ENCODE measurements around the gene PIP5K1B. TPM values are rescaled to one million over a fixed set of nuclear protein-coding genes. Genes with fewer than 3 reads are reported as not detected.

PIP5K1B gene
- total RNA-seq, 1 experiment from 2014 or later: 5.2 TPM

DNA sequence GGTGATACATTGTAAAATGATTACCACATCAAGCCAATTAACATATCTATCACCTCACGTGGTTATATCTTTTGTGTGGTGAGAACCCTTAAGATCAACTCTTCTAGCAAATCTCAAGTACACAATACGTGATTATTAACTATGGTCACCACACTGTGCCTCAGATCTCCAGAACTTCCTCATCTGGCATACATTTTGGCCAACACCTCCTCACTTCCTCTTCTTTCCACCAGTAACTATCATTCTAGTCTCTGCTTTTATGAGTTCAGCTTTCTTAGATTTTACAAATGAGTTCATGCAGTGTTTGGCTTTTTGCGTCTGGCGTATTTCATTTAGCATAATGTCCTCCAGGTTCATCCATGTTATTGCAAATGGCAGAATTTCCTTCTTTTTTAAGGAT is 273.0 kb downstream of the PIP5K1B start:
- Mint-ChIP-seq H3K4me3 (no peak overlapping the region), H3K4me1 (peaks cover 40% of the 10 kb centered on the region), H3K27ac (no peak overlapping the region), H3K9me3 (peaks cover 19% of the 10 kb centered on the region), H3K36me3 (peaks cover 18% of the 10 kb centered on the region), H3K27me3 (ENCODE audit: low read depth) (no peaks in the 10 kb centered on the region)
- ATAC-seq (no peak), DNase-seq (ENCODE audit: low spot score) (no peak)
- TF ChIP-seq SOX15 (CRISPR knock-in tag; IDR thresholded peaks at IDR 0.05) (no peak), CBFB (CRISPR knock-in tag; IDR thresholded peaks at IDR 0.05; ENCODE audit: low read depth) (no peak), FOXP1 (CRISPR knock-in tag; IDR thresholded peaks at IDR 0.05; ENCODE audit: borderline replicate concordance) (no peak), ETV6 (CRISPR knock-in tag; IDR thresholded peaks at IDR 0.05) (no peak), ZNF671 (CRISPR knock-in tag; IDR thresholded peaks at IDR 0.05) (no peak), SP1 (CRISPR knock-in tag; conservative IDR thresholded peaks at IDR 0.05) (no peak), OVOL2 (CRISPR knock-in tag; IDR thresholded peaks at IDR 0.05; ENCODE audit: borderline replicate concordance) (no peak)
- TF ChIP-seq, protein P1, sequence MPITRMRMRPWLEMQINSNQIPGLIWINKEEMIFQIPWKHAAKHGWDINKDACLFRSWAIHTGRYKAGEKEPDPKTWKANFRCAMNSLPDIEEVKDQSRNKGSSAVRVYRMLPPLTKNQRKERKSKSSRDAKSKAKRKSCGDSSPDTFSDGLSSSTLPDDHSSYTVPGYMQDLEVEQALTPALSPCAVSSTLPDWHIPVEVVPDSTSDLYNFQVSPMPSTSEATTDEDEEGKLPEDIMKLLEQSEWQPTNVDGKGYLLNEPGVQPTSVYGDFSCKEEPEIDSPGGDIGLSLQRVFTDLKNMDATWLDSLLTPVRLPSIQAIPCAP (CRISPR knock-in tag; IDR thresholded peaks at IDR 0.05): no peak
- TF ChIP-seq, protein P2, sequence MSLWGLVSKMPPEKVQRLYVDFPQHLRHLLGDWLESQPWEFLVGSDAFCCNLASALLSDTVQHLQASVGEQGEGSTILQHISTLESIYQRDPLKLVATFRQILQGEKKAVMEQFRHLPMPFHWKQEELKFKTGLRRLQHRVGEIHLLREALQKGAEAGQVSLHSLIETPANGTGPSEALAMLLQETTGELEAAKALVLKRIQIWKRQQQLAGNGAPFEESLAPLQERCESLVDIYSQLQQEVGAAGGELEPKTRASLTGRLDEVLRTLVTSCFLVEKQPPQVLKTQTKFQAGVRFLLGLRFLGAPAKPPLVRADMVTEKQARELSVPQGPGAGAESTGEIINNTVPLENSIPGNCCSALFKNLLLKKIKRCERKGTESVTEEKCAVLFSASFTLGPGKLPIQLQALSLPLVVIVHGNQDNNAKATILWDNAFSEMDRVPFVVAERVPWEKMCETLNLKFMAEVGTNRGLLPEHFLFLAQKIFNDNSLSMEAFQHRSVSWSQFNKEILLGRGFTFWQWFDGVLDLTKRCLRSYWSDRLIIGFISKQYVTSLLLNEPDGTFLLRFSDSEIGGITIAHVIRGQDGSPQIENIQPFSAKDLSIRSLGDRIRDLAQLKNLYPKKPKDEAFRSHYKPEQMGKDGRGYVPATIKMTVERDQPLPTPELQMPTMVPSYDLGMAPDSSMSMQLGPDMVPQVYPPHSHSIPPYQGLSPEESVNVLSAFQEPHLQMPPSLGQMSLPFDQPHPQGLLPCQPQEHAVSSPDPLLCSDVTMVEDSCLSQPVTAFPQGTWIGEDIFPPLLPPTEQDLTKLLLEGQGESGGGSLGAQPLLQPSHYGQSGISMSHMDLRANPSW (CRISPR knock-in tag; conservative IDR thresholded peaks at IDR 0.05; ENCODE audit: low read depth): no peak
- TF ChIP-seq, protein P3, sequence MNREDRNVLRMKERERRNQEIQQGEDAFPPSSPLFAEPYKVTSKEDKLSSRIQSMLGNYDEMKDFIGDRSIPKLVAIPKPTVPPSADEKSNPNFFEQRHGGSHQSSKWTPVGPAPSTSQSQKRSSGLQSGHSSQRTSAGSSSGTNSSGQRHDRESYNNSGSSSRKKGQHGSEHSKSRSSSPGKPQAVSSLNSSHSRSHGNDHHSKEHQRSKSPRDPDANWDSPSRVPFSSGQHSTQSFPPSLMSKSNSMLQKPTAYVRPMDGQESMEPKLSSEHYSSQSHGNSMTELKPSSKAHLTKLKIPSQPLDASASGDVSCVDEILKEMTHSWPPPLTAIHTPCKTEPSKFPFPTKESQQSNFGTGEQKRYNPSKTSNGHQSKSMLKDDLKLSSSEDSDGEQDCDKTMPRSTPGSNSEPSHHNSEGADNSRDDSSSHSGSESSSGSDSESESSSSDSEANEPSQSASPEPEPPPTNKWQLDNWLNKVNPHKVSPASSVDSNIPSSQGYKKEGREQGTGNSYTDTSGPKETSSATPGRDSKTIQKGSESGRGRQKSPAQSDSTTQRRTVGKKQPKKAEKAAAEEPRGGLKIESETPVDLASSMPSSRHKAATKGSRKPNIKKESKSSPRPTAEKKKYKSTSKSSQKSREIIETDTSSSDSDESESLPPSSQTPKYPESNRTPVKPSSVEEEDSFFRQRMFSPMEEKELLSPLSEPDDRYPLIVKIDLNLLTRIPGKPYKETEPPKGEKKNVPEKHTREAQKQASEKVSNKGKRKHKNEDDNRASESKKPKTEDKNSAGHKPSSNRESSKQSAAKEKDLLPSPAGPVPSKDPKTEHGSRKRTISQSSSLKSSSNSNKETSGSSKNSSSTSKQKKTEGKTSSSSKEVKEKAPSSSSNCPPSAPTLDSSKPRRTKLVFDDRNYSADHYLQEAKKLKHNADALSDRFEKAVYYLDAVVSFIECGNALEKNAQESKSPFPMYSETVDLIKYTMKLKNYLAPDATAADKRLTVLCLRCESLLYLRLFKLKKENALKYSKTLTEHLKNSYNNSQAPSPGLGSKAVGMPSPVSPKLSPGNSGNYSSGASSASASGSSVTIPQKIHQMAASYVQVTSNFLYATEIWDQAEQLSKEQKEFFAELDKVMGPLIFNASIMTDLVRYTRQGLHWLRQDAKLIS (CRISPR knock-in tag; IDR thresholded peaks at IDR 0.05; ENCODE audit: borderline replicate concordance): no peak
- TF ChIP-seq, protein P4, sequence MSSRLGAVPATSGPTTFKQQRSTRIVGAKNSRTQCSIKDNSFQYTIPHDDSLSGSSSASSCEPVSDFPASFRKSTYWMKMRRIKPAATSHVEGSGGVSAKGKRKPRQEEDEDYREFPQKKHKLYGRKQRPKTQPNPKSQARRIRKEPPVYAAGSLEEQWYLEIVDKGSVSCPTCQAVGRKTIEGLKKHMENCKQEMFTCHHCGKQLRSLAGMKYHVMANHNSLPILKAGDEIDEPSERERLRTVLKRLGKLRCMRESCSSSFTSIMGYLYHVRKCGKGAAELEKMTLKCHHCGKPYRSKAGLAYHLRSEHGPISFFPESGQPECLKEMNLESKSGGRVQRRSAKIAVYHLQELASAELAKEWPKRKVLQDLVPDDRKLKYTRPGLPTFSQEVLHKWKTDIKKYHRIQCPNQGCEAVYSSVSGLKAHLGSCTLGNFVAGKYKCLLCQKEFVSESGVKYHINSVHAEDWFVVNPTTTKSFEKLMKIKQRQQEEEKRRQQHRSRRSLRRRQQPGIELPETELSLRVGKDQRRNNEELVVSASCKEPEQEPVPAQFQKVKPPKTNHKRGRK (CRISPR knock-in tag; IDR thresholded peaks at IDR 0.05; ENCODE audit: borderline replicate concordance): no peak
- TF ChIP-seq, protein P5, sequence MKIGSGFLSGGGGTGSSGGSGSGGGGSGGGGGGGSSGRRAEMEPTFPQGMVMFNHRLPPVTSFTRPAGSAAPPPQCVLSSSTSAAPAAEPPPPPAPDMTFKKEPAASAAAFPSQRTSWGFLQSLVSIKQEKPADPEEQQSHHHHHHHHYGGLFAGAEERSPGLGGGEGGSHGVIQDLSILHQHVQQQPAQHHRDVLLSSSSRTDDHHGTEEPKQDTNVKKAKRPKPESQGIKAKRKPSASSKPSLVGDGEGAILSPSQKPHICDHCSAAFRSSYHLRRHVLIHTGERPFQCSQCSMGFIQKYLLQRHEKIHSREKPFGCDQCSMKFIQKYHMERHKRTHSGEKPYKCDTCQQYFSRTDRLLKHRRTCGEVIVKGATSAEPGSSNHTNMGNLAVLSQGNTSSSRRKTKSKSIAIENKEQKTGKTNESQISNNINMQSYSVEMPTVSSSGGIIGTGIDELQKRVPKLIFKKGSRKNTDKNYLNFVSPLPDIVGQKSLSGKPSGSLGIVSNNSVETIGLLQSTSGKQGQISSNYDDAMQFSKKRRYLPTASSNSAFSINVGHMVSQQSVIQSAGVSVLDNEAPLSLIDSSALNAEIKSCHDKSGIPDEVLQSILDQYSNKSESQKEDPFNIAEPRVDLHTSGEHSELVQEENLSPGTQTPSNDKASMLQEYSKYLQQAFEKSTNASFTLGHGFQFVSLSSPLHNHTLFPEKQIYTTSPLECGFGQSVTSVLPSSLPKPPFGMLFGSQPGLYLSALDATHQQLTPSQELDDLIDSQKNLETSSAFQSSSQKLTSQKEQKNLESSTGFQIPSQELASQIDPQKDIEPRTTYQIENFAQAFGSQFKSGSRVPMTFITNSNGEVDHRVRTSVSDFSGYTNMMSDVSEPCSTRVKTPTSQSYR (CRISPR knock-in tag; IDR thresholded peaks at IDR 0.05): no peak
- TF ChIP-seq, protein P6, sequence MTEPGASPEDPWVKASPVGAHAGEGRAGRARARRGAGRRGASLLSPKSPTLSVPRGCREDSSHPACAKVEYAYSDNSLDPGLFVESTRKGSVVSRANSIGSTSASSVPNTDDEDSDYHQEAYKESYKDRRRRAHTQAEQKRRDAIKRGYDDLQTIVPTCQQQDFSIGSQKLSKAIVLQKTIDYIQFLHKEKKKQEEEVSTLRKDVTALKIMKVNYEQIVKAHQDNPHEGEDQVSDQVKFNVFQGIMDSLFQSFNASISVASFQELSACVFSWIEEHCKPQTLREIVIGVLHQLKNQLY (CRISPR knock-in tag; IDR thresholded peaks at IDR 0.05): no peak
- ChIA-PET CTCF (no interaction called here), POLR2A (no interaction called here)

All from WTC11 (cell line).